K562 (cell line): ENCODE results near the gene CD34. TPM values are rescaled to one million over a fixed set of nuclear protein-coding genes. Genes with fewer than 3 reads are reported as not detected.

Experiments used
- CBX1 ChIP-seq: sonication (generic); IDR thresholded peaks from 2 replicates; pipeline ENCODE4 v1.6.1; 2016; ENCODE audit warnings: antibody characterized with exemption, low read depth, mild to moderate bottlenecking
- HINFP ChIP-seq: fragments of 450-650 bp; conservative IDR thresholded peaks from 2 replicates; pipeline ENCODE4 v1.6.1; 2016; ENCODE audit warnings: missing genetic modification characterization, low read depth, mild to moderate bottlenecking, control low read depth, missing compliant biosample characterization
- HOMEZ ChIP-seq: fragments of 250-450 bp; sonication (Bioruptor Pico); IDR thresholded peaks from 2 replicates; pipeline ENCODE4 v1.4.0; 2020; ENCODE audit warnings: mild to moderate bottlenecking, moderate library complexity
- SIN3A ChIP-seq, 2 experiments: fragments of 150-350 bp in 1 of 2; IDR thresholded peaks; 2 replicates each; pipeline ENCODE4 v1.6.1; 2011 to 2016; ENCODE audit warnings: borderline replicate concordance in 2 of 2, low read depth in 2 of 2, low read length in 2 of 2, mild to moderate bottlenecking in 2 of 2, moderate library complexity in 2 of 2; ENCODE audit not compliant: control insufficient read depth in 1 of 2
- TFAP4 ChIP-seq: sonication (generic); formaldehyde crosslinking; IDR thresholded peaks from 2 replicates; pipeline ENCODE4 v1.8.0; 2022; ENCODE audit warnings: missing genetic modification reagents, mild to moderate bottlenecking, moderate library complexity, borderline replicate concordance
- U2AF2 ChIP-seq: fragments of 200-400 bp; formaldehyde crosslinking; optimal IDR thresholded peaks from 2 replicates; pipeline ENCODE3; 2017; ENCODE audit warnings: low read depth, mild to moderate bottlenecking, low read length
- ZBTB40 ChIP-seq, 2 experiments: fragments of 450-650 bp in 1 of 2; sonication (generic) in 1 of 2; formaldehyde crosslinking in 1 of 2; IDR thresholded peaks; 2 replicates each; pipeline versions ENCODE4 v1.7.1 to v1.9.0; 2016 to 2022; ENCODE audit warnings: inconsistent platforms in 1 of 2, mild to moderate bottlenecking in 1 of 2, missing genetic modification reagents in 1 of 2
- polyA plus RNA-seq, 8 experiments: library from polyadenylated mRNA; depleted of rRNA in 4 of 8; stranded (reverse) in 5 of 8; unstranded in 3 of 8; fragments of >200 nt; fragmentation: Nextera tagmentation in 2 of 8; fragmentation: Illumina TruSeq in 1 of 8; extraction: Ambion mirVana in 2 of 8; extraction: Trizol in 1 of 8; gene quantifications; 2 replicates each; pipeline versions ENCODE4 v1.2.1 to v1.2.3, GENCODE V29; 2011 to 2014; ENCODE audit warnings: inconsistent platforms in 1 of 8, missing spikeins in 1 of 8
- total RNA-seq, 7 experiments: library from RNA; depleted of rRNA in 6 of 7; stranded (reverse); fragments of >200 nt in 6 of 7; fragmentation: Illumina TruSeq in 2 of 7; extraction: Trizol in 2 of 7; gene quantifications; 2 replicates each; pipeline versions ENCODE4 v1.2.1 to v1.2.3, GENCODE V29; 2011 to 2021; ENCODE audit warnings: low replicate concordance in 1 of 7
- TF ChIP-seq, protein P1 (sequence below): fragments of 450-650 bp; IDR thresholded peaks from 2 replicates; pipeline ENCODE4 v1.6.1; 2016; ENCODE audit warnings: mild to moderate bottlenecking

Gene CD34
- total and polyA plus RNA-seq, 9 of the 15 experiments (the other 6 are each of a cell fraction or from before 2014, with no cell fraction given): not detected

- no peak for TF ChIP-seq ZBTB40 (IDR thresholded peaks at IDR 0.05)
- no peak for TF ChIP-seq ZBTB40 (CRISPR knock-in tag; IDR thresholded peaks at IDR 0.05)
- TF ChIP-seq, protein P1, sequence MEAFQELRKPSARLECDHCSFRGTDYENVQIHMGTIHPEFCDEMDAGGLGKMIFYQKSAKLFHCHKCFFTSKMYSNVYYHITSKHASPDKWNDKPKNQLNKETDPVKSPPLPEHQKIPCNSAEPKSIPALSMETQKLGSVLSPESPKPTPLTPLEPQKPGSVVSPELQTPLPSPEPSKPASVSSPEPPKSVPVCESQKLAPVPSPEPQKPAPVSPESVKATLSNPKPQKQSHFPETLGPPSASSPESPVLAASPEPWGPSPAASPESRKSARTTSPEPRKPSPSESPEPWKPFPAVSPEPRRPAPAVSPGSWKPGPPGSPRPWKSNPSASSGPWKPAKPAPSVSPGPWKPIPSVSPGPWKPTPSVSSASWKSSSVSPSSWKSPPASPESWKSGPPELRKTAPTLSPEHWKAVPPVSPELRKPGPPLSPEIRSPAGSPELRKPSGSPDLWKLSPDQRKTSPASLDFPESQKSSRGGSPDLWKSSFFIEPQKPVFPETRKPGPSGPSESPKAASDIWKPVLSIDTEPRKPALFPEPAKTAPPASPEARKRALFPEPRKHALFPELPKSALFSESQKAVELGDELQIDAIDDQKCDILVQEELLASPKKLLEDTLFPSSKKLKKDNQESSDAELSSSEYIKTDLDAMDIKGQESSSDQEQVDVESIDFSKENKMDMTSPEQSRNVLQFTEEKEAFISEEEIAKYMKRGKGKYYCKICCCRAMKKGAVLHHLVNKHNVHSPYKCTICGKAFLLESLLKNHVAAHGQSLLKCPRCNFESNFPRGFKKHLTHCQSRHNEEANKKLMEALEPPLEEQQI: no peak
- no peak for TF ChIP-seq HOMEZ (CRISPR knock-in tag)
- TF ChIP-seq SIN3A (IDR thresholded peaks at IDR 0.05; ENCODE audit: borderline replicate concordance in 2 of 2, control insufficient read depth in 1 of 2, low read depth in 2 of 2, low read length in 2 of 2): no peak
- TF ChIP-seq HINFP (tag): no peak
- no peak for TF ChIP-seq TFAP4 (CRISPR knock-in tag)
- TF ChIP-seq U2AF2: no peak
- TF ChIP-seq CBX1: no peak
Measured at GRCh38 chr1:207891148-207891547, 19.8 kb downstream of the CD34 start (continued).
